PFSK-1 (cell line): ENCODE results near the gene GPM6B.

Source experiments
- FOXP2 ChIP-seq: optimal IDR thresholded peaks from 2 replicates; pipeline ENCODE3; 2011; ENCODE audit warnings: borderline replicate concordance, control low read depth, inconsistent platforms; ENCODE audit not compliant: insufficient read depth; ENCODE audit errors: extremely low read length, extremely low read depth
- POLR2AphosphoS5 ChIP-seq: IDR thresholded peaks from 2 replicates; pipeline ENCODE4 v1.6.1; 2012; ENCODE audit warnings: low read depth, mild to moderate bottlenecking, control low read depth, low read length, moderate library complexity
- SIN3A ChIP-seq: IDR thresholded peaks from 2 replicates; pipeline ENCODE4 v1.6.1; 2012; ENCODE audit warnings: mild to moderate bottlenecking, low read length, moderate library complexity, borderline replicate concordance; ENCODE audit not compliant: insufficient read depth
- TF ChIP-seq, protein P1 (sequence below), 2 experiments: IDR thresholded peaks; 2 replicates each; pipeline versions ENCODE4 v1.6.1 to v1.8.0; 2011 to 2012; ENCODE audit warnings: low read depth in 2 of 2, low read length in 2 of 2, control low read depth in 1 of 2, inconsistent platforms in 1 of 2, mild to moderate bottlenecking in 1 of 2, moderate library complexity in 1 of 2; ENCODE audit not compliant: insufficient read depth in 1 of 2

DNA sequence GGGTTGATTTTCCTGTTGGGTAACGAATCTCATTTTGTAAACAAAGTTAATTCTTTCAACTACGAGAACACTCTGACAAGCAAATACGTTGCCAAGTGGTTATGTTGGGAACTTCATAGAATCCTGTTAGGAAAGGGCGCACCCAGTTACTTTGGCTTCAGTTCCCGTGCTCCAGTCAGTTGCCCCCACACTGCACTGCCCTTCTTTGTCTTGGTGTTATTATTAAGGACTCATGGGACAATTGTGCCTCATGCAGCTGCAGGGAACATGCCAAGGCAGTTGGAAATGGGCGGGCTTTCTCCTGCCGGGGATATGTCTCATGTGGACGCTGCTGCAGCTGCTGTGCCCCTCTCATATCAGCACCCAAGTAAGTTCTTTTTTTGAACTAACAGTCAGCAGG is 53.4 kb downstream of the GPM6B start:
- TF ChIP-seq, protein P1, sequence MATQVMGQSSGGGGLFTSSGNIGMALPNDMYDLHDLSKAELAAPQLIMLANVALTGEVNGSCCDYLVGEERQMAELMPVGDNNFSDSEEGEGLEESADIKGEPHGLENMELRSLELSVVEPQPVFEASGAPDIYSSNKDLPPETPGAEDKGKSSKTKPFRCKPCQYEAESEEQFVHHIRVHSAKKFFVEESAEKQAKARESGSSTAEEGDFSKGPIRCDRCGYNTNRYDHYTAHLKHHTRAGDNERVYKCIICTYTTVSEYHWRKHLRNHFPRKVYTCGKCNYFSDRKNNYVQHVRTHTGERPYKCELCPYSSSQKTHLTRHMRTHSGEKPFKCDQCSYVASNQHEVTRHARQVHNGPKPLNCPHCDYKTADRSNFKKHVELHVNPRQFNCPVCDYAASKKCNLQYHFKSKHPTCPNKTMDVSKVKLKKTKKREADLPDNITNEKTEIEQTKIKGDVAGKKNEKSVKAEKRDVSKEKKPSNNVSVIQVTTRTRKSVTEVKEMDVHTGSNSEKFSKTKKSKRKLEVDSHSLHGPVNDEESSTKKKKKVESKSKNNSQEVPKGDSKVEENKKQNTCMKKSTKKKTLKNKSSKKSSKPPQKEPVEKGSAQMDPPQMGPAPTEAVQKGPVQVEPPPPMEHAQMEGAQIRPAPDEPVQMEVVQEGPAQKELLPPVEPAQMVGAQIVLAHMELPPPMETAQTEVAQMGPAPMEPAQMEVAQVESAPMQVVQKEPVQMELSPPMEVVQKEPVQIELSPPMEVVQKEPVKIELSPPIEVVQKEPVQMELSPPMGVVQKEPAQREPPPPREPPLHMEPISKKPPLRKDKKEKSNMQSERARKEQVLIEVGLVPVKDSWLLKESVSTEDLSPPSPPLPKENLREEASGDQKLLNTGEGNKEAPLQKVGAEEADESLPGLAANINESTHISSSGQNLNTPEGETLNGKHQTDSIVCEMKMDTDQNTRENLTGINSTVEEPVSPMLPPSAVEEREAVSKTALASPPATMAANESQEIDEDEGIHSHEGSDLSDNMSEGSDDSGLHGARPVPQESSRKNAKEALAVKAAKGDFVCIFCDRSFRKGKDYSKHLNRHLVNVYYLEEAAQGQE (IDR thresholded peaks at IDR 0.05; ENCODE audit: insufficient read depth in 1 of 2, low read depth in 2 of 2, low read length in 2 of 2), result no peak
- TF ChIP-seq POLR2AphosphoS5 (no peak), FOXP2 (no peak), SIN3A (no peak)
